Left lung (tissue), 10 donors: ENCODE results near the gene GAREM1. TPM values are rescaled to one million over a fixed set of nuclear protein-coding genes. Genes with fewer than 3 reads are reported as not detected.

Source experiments
- ATAC-seq: fragments of 200-7000 bp; cut with Tn5 transposase; one replicate; pipeline ENCODE4 v1.9.1; 2020; ENCODE audit warnings: moderate library complexity
- DNase-seq, 4 donors: peaks; one replicate each; pipeline ENCODE4 v3.0.0-alpha.2; 2013 to 2020
- H3K27ac ChIP-seq, 2 donors: fragments of 200-600 bp; sonication (generic) in 1 of 2; one replicate each; pipeline versions ENCODE4 v1.5.0 to v1.8.0; 2020 to 2021
- H3K27me3 ChIP-seq, 2 donors: fragments of 200-600 bp; sonication (generic) in 1 of 2; one replicate each; pipeline versions ENCODE4 v1.5.0 to v1.8.0; 2020 to 2021
- H3K36me3 ChIP-seq, 2 donors: fragments of 200-600 bp; sonication (generic) in 1 of 2; one replicate each; pipeline versions ENCODE4 v1.5.0 to v1.8.0; 2020 to 2021
- H3K4me1 ChIP-seq, 2 donors: fragments of 200-600 bp; one replicate each; pipeline ENCODE4 v1.8.0; 2021
- H3K4me3 ChIP-seq, 2 donors: fragments of 200-600 bp; sonication (generic) in 1 of 2; one replicate each; pipeline versions ENCODE4 v1.5.0 to v1.8.0; 2020 to 2021; ENCODE audit warnings: mild to moderate bottlenecking in 1 of 2
- H3K9me3 ChIP-seq, 2 donors: fragments of 200-600 bp; sonication (generic) in 1 of 2; one replicate each; pipeline versions ENCODE4 v1.5.0 to v1.8.0; 2020 to 2021
- intact Hi-C, 2 donors: fragments of 100-400 bp; cut with DNase I; formaldehyde crosslinking; loops; one replicate each; pipeline versions ENCODE4 v1.11.2 to v1.14.2; 2022
- polyA plus RNA-seq, 6 donors: library from polyadenylated mRNA; unstranded; fragments of 120-200 nt; gene quantifications; one replicate each; pipeline ENCODE4 v1.2.1, GENCODE V29; 2013; ENCODE audit not compliant: insufficient read length in 6 of 6
- total RNA-seq, 2 donors: library from RNA; stranded (reverse); fragmentation: NEBNext Ultra II Directional; extraction: Animal tissue kit (Norgen Biotek cat#: 25700); gene quantifications; one replicate each; pipeline ENCODE4 v1.2.1, GENCODE V29; 2021
- TF ChIP-seq, protein P1 (sequence below), 2 donors: fragments of 200-600 bp; sonication (generic) in 1 of 2; IDR thresholded peaks; one replicate each; pipeline versions ENCODE4 v1.5.0 to v1.8.0; 2021; ENCODE audit warnings: antibody characterized with exemption in 2 of 2
- donor health status: DM: no; HTN: yes; CAD: no.
- donor health status: DM: no; HTN: no; CAD: no.

Gene GAREM1
- total and polyA plus RNA-seq, 8 donors, result 10.3 to 20.2 (median 13.1) TPM

DNA sequence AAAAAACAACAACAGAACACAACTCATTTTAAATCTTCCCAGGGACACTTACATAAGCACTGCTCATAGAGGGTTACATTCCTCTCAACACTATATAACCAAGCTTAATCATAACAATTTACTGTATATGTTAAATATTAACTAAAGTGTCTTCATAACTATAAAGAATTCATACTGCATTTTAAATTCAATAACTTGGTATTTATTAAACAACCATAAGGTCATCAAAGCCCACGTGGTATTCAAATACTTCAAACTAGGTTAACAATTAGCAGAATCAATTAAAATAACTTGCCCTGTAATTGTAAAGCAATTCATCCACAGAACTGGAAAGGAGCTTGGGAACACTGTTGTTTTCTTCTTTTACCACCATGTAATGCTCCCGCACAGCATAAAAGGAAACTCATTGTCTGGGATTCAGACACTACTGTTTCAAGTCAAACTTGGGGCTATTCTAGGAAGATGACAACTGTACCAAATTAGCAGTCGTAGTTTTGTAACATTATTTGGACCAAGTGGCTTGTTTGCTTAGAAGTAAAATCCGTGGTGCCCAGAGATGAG, 10.4 kb downstream of the GAREM1 start:
- TF ChIP-seq, protein P1, sequence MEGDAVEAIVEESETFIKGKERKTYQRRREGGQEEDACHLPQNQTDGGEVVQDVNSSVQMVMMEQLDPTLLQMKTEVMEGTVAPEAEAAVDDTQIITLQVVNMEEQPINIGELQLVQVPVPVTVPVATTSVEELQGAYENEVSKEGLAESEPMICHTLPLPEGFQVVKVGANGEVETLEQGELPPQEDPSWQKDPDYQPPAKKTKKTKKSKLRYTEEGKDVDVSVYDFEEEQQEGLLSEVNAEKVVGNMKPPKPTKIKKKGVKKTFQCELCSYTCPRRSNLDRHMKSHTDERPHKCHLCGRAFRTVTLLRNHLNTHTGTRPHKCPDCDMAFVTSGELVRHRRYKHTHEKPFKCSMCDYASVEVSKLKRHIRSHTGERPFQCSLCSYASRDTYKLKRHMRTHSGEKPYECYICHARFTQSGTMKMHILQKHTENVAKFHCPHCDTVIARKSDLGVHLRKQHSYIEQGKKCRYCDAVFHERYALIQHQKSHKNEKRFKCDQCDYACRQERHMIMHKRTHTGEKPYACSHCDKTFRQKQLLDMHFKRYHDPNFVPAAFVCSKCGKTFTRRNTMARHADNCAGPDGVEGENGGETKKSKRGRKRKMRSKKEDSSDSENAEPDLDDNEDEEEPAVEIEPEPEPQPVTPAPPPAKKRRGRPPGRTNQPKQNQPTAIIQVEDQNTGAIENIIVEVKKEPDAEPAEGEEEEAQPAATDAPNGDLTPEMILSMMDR (IDR thresholded peaks at IDR 0.05), result no peak
- ATAC-seq (no peak), DNase-seq (no peak)
- intact Hi-C loops, result no loop called here
- Histone ChIP-seq H3K27me3 (peaks cover 0 to 7% of the 10 kb centered on the region in 2 donors), H3K4me3 (no peak overlapping the region), H3K36me3 (no peaks in the 10 kb centered on the region), H3K4me1 (no peaks in the 10 kb centered on the region), H3K27ac (no peak overlapping the region), H3K9me3 (no peaks in the 10 kb centered on the region)

DNA sequence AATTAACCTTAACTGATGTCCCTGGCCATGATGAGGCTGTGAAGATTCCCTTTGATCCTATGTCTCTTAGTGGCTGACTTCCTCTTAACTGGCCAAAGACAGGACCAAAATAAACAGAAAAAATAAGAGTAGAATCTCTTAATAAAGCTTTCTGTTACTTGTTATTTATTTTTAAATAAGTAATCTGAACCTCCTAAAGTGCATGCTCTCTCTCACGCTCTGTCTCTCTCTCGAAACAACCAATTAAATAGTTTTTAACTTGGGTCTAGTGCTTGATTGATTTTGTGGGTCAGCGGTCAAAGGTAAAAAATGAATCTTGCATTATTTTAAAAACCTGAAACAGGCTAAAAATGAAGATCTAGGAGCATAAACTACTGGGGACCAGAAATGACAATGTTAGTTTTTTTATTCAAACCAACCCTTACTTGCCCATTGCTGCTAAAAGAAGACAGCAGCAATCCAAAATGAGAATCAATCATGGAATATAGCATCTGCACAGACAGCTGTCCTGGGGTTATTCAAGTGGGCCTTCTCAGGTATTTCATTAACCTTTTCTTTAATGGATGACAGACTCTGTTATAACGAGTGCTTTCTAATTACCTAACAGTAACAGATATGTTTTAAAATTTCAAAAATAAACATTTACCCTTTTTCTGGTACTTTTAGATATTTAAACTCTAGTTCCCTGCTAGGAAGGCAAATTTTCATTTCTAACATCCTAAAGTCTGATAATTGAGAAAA, 11.2 kb downstream of the GAREM1 start:
- Histone ChIP-seq H3K4me1 (no peaks in the 10 kb centered on the region), H3K4me3 (no peak overlapping the region), H3K9me3 (no peaks in the 10 kb centered on the region), H3K27me3 (peaks cover 0 to 7% of the 10 kb centered on the region in 2 donors), H3K36me3 (no peaks in the 10 kb centered on the region), H3K27ac (no peak overlapping the region)
- DNase-seq, result no peak
- TF ChIP-seq, protein P1 (IDR thresholded peaks at IDR 0.05), result no peak
- ATAC-seq, result no peak
- intact Hi-C loops, result no loop called here

DNA sequence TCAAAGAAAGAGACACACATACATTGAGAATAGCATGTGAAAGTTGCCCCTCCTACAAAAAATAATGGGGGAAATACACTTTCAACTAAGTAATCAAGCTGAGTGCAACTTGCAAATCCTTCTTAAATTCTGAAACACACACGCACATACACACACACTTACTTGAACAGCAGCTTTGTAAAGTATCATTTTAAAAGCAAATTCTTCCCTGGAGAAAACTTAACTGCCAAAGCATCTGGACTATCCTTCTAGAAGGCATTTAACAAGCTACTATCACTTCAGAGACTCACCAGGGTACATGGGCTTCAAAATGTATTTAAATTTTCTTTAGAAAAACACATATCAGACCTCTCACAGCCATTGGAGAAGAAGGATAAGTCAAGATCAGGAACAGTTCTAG, 15.3 kb downstream of the GAREM1 start:
- H3K4me3 ChIP-seq, result no peak overlapping the region
- H3K4me1 ChIP-seq, result peaks cover 0 to 3% of the 10 kb centered on the region in 2 donors
- intact Hi-C loops, result no loop called here
- H3K27ac ChIP-seq, result no peak overlapping the region
- no peaks in the 10 kb centered on the region for H3K9me3 ChIP-seq
- H3K36me3 ChIP-seq, result no peaks in the 10 kb centered on the region
- TF ChIP-seq, protein P1 (IDR thresholded peaks at IDR 0.05), result no peak
- H3K27me3 ChIP-seq, result no peaks in the 10 kb centered on the region
- DNase-seq (no peak), ATAC-seq (no peak)

DNA sequence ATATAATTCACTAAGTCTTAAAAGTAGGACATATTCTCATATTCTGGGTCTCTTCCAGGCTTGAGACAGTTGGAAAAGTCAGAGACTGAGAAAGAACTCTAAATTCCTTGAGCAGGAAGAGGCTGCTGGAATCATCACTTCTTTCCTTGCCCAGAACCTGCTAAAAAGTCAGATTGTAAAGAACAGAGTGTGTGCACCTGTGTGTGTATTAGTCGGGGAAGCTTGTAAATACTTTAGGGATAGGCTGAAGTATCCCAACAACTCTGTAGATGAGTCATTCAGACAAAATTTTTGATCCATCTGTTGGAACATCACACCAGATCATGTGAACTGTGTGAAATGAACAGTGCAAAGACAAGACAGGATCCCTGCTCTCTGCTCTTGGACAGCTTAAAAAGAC, 16.1 kb downstream of the GAREM1 start:
- H3K4me1 ChIP-seq, result peaks cover 0 to 3% of the 10 kb centered on the region in 2 donors
- H3K4me3 ChIP-seq, result no peak overlapping the region
- TF ChIP-seq, protein P1 (IDR thresholded peaks at IDR 0.05), result no peak
- H3K27me3 ChIP-seq, result no peaks in the 10 kb centered on the region
- ATAC-seq, result no peak
- no peaks in the 10 kb centered on the region for H3K9me3 ChIP-seq
- no peak for DNase-seq
- no peaks in the 10 kb centered on the region for H3K36me3 ChIP-seq
- H3K27ac ChIP-seq, result no peak overlapping the region
- intact Hi-C loops, result no loop called here

DNA sequence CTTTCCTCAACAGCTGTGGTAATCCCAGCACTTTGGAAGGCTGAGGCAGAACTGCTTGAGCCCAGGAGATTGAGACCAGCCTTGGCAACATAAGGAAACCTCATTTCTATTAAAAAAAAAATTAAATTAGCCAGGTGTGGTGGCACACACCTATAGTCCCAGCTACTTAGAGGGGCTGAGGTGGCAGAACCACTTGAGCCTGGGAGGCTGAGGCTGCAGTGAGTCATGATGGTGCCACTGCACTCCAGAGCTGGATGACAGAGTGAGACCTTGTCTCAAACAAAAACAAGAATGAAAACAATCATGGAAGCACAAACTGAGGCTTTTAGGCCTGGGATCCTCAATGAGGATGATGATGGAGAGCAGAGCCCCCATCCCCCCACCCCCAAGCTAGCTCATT, 19.8 kb downstream of the GAREM1 start:
- TF ChIP-seq, protein P1 (IDR thresholded peaks at IDR 0.05), result no peak
- intact Hi-C loops, result no loop called here
- H3K9me3 ChIP-seq, result no peaks in the 10 kb centered on the region
- DNase-seq (peak in 1 of 4 donors; percentile 65), ATAC-seq (peak; percentile 78)
- H3K4me3 ChIP-seq, result no peak overlapping the region
- peaks cover 0 to 3% of the 10 kb centered on the region in 2 donors for H3K4me1 ChIP-seq
- H3K27me3 ChIP-seq, result no peaks in the 10 kb centered on the region
- no peak overlapping the region for H3K27ac ChIP-seq
- H3K36me3 ChIP-seq, result no peaks in the 10 kb centered on the region
